GM12873 (cell line): ENCODE measurements around the gene CDC20.

Experiments used
- TF ChIP-seq, protein P1 (sequence below): IDR thresholded peaks from 2 replicates; pipeline ENCODE4 v1.5.1; 2012; ENCODE audit warnings: low read depth, mild to moderate bottlenecking, moderate library complexity, low read length, control low read depth; ENCODE audit not compliant: insufficient read depth; ENCODE audit errors: missing control alignments

The CDC20 gene

DNA sequence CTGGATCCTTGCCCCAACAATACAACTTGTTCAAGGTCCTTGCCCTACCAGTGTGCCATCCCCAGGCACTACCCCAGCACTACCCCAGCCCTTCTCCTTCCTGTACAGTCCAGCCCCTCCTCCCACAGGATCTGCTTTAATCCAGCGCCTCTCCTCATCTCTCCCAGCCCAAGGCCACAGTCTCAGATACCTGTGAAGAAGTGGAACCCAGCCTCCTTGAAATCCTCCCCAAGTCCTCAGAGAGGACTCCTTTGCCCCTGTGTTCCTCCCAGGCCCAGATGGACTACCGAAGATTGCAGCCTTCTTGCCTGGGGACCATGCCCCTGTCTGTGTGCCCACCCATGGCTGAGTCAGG lies 6.5 kb upstream of the CDC20 start:
- TF ChIP-seq, protein P1, sequence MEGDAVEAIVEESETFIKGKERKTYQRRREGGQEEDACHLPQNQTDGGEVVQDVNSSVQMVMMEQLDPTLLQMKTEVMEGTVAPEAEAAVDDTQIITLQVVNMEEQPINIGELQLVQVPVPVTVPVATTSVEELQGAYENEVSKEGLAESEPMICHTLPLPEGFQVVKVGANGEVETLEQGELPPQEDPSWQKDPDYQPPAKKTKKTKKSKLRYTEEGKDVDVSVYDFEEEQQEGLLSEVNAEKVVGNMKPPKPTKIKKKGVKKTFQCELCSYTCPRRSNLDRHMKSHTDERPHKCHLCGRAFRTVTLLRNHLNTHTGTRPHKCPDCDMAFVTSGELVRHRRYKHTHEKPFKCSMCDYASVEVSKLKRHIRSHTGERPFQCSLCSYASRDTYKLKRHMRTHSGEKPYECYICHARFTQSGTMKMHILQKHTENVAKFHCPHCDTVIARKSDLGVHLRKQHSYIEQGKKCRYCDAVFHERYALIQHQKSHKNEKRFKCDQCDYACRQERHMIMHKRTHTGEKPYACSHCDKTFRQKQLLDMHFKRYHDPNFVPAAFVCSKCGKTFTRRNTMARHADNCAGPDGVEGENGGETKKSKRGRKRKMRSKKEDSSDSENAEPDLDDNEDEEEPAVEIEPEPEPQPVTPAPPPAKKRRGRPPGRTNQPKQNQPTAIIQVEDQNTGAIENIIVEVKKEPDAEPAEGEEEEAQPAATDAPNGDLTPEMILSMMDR = no peak

DNA sequence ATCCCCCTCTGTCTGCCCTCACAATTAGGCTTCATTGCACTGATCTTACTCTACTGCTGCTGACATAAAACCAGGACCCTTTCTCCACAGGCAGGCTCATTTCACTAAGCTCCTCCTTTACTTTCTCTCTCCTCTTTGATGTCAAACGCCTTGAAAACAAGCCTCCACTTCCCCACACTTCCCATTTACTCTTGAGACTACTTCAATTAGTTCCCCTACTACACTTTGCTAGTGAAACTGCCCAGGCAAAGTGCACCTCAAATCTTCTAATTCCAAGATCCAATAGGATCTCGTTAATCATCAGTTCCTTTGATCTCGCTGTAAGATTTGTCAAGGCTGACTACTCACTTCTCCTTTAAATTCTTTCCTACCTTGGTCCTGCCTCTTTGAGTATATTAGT lies 5.9 kb upstream of the CDC20 start:
- TF ChIP-seq, protein P1 = no peak

DNA sequence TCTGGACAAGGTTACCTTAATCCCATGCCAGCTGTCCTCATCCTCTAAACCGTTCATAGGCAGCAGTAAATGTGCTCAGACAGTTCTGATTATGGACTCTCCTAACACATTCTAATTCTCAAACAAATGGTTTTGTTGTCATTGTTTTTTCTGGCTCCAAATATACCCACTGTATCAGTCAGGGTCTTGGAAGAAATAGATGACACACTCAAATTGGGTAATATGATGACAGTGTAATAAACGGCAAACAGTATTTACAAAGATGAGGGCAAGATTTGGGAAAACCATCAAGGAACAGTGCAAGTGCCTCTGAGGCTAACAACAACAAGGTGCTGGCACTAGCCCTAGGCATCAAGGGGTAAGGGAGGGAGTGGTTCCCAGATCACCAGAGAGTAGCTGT lies 4.3 kb upstream of the CDC20 start:
- TF ChIP-seq, protein P1 = no peak

DNA sequence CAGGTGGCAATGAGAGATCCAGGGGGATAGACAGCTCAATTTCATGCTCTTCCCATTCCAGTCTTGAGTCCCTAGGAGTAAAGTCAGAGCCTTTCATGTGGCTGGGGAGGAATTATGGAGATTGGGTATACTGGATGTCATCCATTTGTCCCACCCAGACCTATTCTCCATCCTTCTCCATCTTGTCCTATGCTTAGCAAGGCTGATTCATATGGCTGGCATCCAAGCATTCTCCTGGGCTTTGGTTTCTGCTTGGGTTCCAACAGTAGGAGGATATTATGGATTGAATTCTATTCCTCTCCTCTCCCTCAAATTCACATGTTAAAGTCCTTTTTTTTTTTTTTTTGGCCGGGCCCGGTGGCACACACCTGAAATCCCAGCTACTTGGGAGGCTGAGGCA lies 3.8 kb upstream of the CDC20 start:
- TF ChIP-seq, protein P1 = no peak

DNA sequence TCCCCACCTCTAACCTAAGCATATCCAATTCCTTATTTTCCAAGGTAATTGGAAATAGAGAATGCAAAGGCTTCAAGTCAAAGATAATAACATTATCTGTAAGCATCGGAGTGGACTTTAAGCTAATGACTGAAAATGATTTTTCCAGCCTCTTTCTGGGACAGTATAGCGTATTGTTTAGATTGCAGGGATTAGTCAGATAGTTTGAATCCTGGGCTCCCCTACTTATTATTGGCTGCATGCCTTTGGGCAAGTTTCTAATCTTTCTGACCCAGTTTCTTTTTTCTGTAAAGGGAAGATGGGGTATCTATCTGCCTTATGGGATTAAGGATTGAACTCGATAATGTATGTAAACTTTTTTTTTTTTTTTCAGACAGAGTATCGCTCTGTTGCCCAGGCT lies 1.5 kb upstream of the CDC20 start:
- TF ChIP-seq, protein P1 = no peak

DNA sequence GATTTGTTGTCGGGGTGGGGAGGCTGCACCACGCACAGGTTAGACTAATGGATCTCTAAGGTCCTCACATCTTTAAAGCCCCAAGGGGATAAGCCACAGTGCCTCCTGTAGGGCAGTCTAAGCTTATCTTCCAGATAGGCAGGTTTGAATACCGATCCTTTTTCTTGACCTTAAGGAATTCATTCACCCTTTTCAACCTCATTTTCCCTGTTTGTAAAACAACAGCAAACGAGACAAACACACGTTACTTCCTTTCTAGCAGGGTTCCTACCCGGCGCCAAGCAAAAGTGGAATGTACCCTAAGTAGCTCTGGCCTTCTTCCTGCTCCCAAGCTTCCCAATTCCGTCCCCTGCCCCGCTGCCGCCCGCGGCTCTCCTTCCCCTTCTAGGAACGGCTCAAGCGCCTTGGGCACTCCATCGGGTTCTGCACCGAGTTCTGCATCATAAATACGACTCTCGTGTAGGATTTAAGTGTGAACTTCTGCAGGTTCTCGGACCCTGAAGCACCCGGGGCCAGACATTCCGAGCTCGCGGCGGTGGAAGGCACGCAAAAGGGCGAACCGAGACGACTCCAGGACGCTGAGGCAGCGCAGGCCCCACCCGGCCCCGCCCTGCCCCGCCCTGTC lies 548 bp upstream of the CDC20 start:
- TF ChIP-seq, protein P1 = peak; percentile 67

DNA sequence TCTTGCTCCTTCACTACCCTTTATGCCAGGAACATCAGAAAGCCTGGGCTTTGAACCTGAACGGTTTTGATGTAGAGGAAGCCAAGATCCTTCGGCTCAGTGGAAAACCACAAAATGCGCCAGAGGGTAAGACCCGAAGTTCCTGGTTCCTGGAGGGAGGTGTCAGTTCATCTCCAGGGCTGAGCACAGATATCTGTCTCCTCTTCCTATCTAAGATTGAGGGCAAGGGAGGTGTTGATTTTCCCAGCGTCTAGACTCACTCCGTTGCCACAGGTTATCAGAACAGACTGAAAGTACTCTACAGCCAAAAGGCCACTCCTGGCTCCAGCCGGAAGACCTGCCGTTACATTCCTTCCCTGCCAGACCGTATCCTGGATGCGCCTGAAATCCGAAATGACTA lies 915 bp downstream of the CDC20 start:
- TF ChIP-seq, protein P1 = no peak

DNA sequence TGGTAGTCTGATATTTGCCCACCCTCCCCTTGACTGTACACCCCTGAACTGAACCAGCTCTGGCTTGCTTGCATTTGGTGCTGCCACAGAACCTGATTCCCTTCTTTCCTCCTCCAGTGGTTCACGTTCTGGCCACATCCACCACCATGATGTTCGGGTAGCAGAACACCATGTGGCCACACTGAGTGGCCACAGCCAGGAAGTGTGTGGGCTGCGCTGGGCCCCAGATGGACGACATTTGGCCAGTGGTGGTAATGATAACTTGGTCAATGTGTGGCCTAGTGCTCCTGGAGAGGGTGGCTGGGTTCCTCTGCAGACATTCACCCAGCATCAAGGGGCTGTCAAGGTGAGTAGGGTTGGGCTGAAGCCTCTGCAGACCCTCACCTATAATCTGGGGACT lies 1.8 kb downstream of the CDC20 start:
- TF ChIP-seq, protein P1 = no peak
